Measurements from ENCODE around the gene UBALD2.
"Not testable (repeated sequence)": the region's sequence is repeated elsewhere in the genome, so short reads cannot be mapped to it uniquely, and the experiment has no call there.

UBALD2 gene

GRCh38 chr17:76246080-76247066 lies 18.8 kb upstream of the UBALD2 start:
- DNase-seq = peak; percentile 79

GRCh38 chr17:76247304-76247703 lies 17.8 kb upstream of the UBALD2 start:
- no peak for DNase-seq

- peak; percentile 21 for DNase-seq
Observed at GRCh38 chr17:76248013-76248782, 16.9 kb upstream of the UBALD2 start.

GRCh38 chr17:76250141-76250540 lies 15.0 kb upstream of the UBALD2 start:
- no peak for DNase-seq

- no peak for DNase-seq
Observed at GRCh38 chr17:76251478-76252039, 13.6 kb upstream of the UBALD2 start.

GRCh38 chr17:76252040-76252954 lies 12.9 kb upstream of the UBALD2 start:
- peak; percentile 79 for DNase-seq

- not testable (repeated sequence) for DNase-seq
Observed at GRCh38 chr17:76252967-76253766, 12.0 kb upstream of the UBALD2 start.

GRCh38 chr17:76253841-76254240 lies 11.3 kb upstream of the UBALD2 start:
- no peak for DNase-seq

GRCh38 chr17:76254275-76254674 lies 10.9 kb upstream of the UBALD2 start:
- DNase-seq = no peak

- no peak for DNase-seq
Observed at GRCh38 chr17:76255801-76256429, 9.2 kb upstream of the UBALD2 start.

- DNase-seq = not testable (repeated sequence)
Observed at GRCh38 chr17:76256430-76257050, 8.6 kb upstream of the UBALD2 start.

- no peak for DNase-seq
Observed at GRCh38 chr17:76260220-76260619, 4.9 kb upstream of the UBALD2 start.

- no peak for DNase-seq
Observed at GRCh38 chr17:76260669-76261068, 4.5 kb upstream of the UBALD2 start.

GRCh38 chr17:76261421-76262215 lies 3.5 kb upstream of the UBALD2 start:
- DNase-seq = peak; percentile 52

GRCh38 chr17:76262732-76263344 lies 2.3 kb upstream of the UBALD2 start:
- peak; percentile 82 for DNase-seq

- no peak for DNase-seq
Observed at GRCh38 chr17:76263896-76264295, 1.3 kb upstream of the UBALD2 start.

GRCh38 chr17:76264425-76264754 lies 758 bp upstream of the UBALD2 start:
- DNase-seq = no peak

- peak; percentile 70 for DNase-seq
Observed at GRCh38 chr17:76265624-76266243, 586 bp downstream of the UBALD2 start.
